GM18951 (cell line): ENCODE results near the gene CX3CR1.
"Not testable (repeated sequence)": the region's sequence is repeated elsewhere in the genome, so short reads cannot be mapped to it uniquely, and the experiment has no call there.

Source experiments
- POLR2A ChIP-seq: IDR thresholded peaks from 4 replicates; pipeline ENCODE4 v1.6.1; 2011; ENCODE audit warnings: mild to moderate bottlenecking; ENCODE audit not compliant: insufficient read length, insufficient read depth; ENCODE audit errors: extremely low read depth
- in situ Hi-C: fragments of 300-500 bp; cut with MboI; formaldehyde crosslinking; loops from one replicate; pipeline ENCODE4 v1.12.0; 2022; ENCODE audit warnings: low sequenced_read_pairs, mixed read lengths, inconsistent platforms; ENCODE audit not compliant: unreplicated experiment

CX3CR1 gene

GRCh38 chr3:39249453-39250115, 30.3 kb downstream of the CX3CR1 start:
- TF ChIP-seq POLR2A: no peak
- in situ Hi-C loops: no loop called here

GRCh38 chr3:39241561-39241960, 38.3 kb downstream of the CX3CR1 start:
- in situ Hi-C loops: no loop called here
- TF ChIP-seq POLR2A: no peak

- no peak for TF ChIP-seq POLR2A
- in situ Hi-C loops: no loop called here
These were observed 42.8 kb downstream of the CX3CR1 start for GRCh38 chr3:39237027-39237426.

GRCh38 chr3:39234651-39235050, 45.2 kb downstream of the CX3CR1 start:
- no peak for TF ChIP-seq POLR2A
- in situ Hi-C loops: no loop called here

GRCh38 chr3:39232859-39233258, 47.0 kb downstream of the CX3CR1 start:
- no peak for TF ChIP-seq POLR2A
- in situ Hi-C loops: no loop called here

- TF ChIP-seq POLR2A: no peak
- in situ Hi-C loops: no loop called here
These were observed 49.4 kb downstream of the CX3CR1 start for GRCh38 chr3:39230453-39230852.

- in situ Hi-C loops: no loop called here
- TF ChIP-seq POLR2A: no peak
These were observed 51.3 kb downstream of the CX3CR1 start for GRCh38 chr3:39228496-39228895.

GRCh38 chr3:39227596-39227995, 52.2 kb downstream of the CX3CR1 start:
- in situ Hi-C loops: not testable (repeated sequence)

- in situ Hi-C loops: no loop called here
- no peak for TF ChIP-seq POLR2A
These were observed 53.6 kb downstream of the CX3CR1 start for GRCh38 chr3:39226106-39226741.

GRCh38 chr3:39224288-39224687, 55.5 kb downstream of the CX3CR1 start:
- in situ Hi-C loops: no loop called here
- TF ChIP-seq POLR2A: no peak

GRCh38 chr3:39222939-39223338, 56.9 kb downstream of the CX3CR1 start:
- no peak for TF ChIP-seq POLR2A
- in situ Hi-C loops: no loop called here

GRCh38 chr3:39222462-39222861, 57.4 kb downstream of the CX3CR1 start:
- in situ Hi-C loops: no loop called here
- TF ChIP-seq POLR2A: no peak

GRCh38 chr3:39221141-39221530, 58.7 kb downstream of the CX3CR1 start:
- in situ Hi-C loops: no loop called here
- TF ChIP-seq POLR2A: no peak

- TF ChIP-seq POLR2A: no peak
- in situ Hi-C loops: no loop called here
These were observed 59.3 kb downstream of the CX3CR1 start for GRCh38 chr3:39220407-39221140.
